ENCODE data around the gene VSTM4.

The VSTM4 gene

GRCh38 chr10:49050906-49051305, 64.4 kb downstream of the VSTM4 start:
- H3K27me3 ChIP-seq (ENCODE audit: control insufficient read depth, low read length), result no peaks in the 10 kb centered on the region

DNA sequence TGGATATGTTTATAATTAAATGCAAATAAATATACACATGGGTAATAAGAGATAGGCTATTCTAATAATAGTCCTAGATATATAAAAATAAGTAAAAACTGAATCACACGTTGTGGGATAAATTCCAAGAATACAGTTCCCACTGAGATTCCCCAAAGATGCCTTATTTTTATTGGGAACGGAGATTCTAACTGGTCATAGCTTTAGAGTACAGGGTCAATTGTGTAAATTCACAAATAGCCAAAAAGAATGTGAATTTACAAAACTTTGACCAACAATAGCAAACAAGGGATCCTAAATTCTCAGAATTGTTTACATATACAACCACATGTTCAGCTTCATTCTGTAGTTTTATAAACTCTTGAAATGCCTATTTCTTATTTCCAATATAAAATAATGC, 65.0 kb downstream of the VSTM4 start:
- Histone ChIP-seq H3K36me3 (ENCODE audit: control insufficient read depth, low read length) (no peaks in the 10 kb centered on the region), H3K4me1 (ENCODE audit: control insufficient read depth, low read length) (peaks cover 22% of the 10 kb centered on the region)

More at GRCh38 chr10:49050906-49051305, 64.4 kb downstream of the VSTM4 start:
- H3K9me2 ChIP-seq (replicated peaks; ENCODE audit: control insufficient read depth, low read length), result no peaks in the 10 kb centered on the region
- H3F3A ChIP-seq (ENCODE audit: control insufficient read depth, insufficient read depth), result no peaks in the 10 kb centered on the region
- H3K9me3 ChIP-seq (ENCODE audit: control insufficient read depth, insufficient read depth, low read length), result no peaks in the 10 kb centered on the region
- H3K4me2 ChIP-seq (ENCODE audit: low read length), result no peak overlapping the region
- peaks cover 22% of the 10 kb centered on the region for H3K4me1 ChIP-seq (ENCODE audit: control insufficient read depth, low read length)
- no peak overlapping the region for H3K4me3 ChIP-seq (ENCODE audit: low read length)
- TF ChIP-seq EZH2phosphoT487 (IDR thresholded peaks at IDR 0.05; ENCODE audit: borderline replicate concordance, low read length), result no peak
- TF ChIP-seq, protein P1, sequence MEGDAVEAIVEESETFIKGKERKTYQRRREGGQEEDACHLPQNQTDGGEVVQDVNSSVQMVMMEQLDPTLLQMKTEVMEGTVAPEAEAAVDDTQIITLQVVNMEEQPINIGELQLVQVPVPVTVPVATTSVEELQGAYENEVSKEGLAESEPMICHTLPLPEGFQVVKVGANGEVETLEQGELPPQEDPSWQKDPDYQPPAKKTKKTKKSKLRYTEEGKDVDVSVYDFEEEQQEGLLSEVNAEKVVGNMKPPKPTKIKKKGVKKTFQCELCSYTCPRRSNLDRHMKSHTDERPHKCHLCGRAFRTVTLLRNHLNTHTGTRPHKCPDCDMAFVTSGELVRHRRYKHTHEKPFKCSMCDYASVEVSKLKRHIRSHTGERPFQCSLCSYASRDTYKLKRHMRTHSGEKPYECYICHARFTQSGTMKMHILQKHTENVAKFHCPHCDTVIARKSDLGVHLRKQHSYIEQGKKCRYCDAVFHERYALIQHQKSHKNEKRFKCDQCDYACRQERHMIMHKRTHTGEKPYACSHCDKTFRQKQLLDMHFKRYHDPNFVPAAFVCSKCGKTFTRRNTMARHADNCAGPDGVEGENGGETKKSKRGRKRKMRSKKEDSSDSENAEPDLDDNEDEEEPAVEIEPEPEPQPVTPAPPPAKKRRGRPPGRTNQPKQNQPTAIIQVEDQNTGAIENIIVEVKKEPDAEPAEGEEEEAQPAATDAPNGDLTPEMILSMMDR (IDR thresholded peaks at IDR 0.05; ENCODE audit: low read depth, low read length, poor library complexity, severe bottlenecking), result no peak
- H3K36me3 ChIP-seq (ENCODE audit: control insufficient read depth, low read length), result no peaks in the 10 kb centered on the region
- H3K27ac ChIP-seq (ENCODE audit: low read depth, low read length), result no peak overlapping the region
- H4K20me1 ChIP-seq (ENCODE audit: control insufficient read depth, insufficient read depth, low read depth, low read length), result no peaks in the 10 kb centered on the region
- H3K79me2 ChIP-seq (ENCODE audit: control insufficient read depth, low read length), result no peaks in the 10 kb centered on the region

DNA sequence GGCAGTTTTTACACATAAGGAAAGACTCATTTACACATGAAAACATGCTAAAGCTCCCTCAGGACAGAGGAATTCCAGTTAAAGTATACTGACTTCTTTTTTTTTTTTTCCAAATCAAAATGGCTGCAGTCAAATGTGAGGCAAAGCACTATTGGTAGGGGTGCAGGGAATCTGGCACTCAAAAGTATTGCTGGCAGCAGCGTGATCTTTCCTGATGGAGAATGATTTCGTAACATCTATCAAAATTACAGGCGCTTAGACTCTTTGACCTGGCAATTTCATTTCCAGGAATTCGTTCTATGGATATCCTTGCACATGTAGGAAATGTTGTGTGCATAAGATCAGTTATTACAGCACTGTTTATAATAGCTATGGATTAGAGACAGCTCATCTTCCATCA, 65.7 kb downstream of the VSTM4 start:
- Histone ChIP-seq H3K27me3 (ENCODE audit: control insufficient read depth, low read length) (no peaks in the 10 kb centered on the region), H3K9me3 (ENCODE audit: control insufficient read depth, insufficient read depth, low read length) (no peaks in the 10 kb centered on the region), H3K4me3 (ENCODE audit: low read length) (no peak overlapping the region), H3K4me1 (ENCODE audit: control insufficient read depth, low read length) (peaks cover 22% of the 10 kb centered on the region), H3K79me2 (ENCODE audit: control insufficient read depth, low read length) (no peaks in the 10 kb centered on the region), H4K20me1 (ENCODE audit: control insufficient read depth, insufficient read depth, low read depth, low read length) (no peaks in the 10 kb centered on the region), H3K27ac (ENCODE audit: low read depth, low read length) (no peak overlapping the region), H3K9me2 (replicated peaks; ENCODE audit: control insufficient read depth, low read length) (no peaks in the 10 kb centered on the region), H3F3A (ENCODE audit: control insufficient read depth, insufficient read depth) (no peaks in the 10 kb centered on the region), H3K4me2 (ENCODE audit: low read length) (no peak overlapping the region), H3K36me3 (ENCODE audit: control insufficient read depth, low read length) (no peaks in the 10 kb centered on the region)
- no peak for TF ChIP-seq EZH2phosphoT487 (IDR thresholded peaks at IDR 0.05; ENCODE audit: borderline replicate concordance, low read length)
- TF ChIP-seq, protein P1 (IDR thresholded peaks at IDR 0.05; ENCODE audit: low read depth, low read length, poor library complexity, severe bottlenecking), result no peak

More for the DNA sequence above, 65.0 kb downstream of the VSTM4 start:
- Histone ChIP-seq H3K27me3 (ENCODE audit: control insufficient read depth, low read length) (no peaks in the 10 kb centered on the region), H3F3A (ENCODE audit: control insufficient read depth, insufficient read depth) (no peaks in the 10 kb centered on the region), H3K4me3 (ENCODE audit: low read length) (no peak overlapping the region), H3K9me2 (replicated peaks; ENCODE audit: control insufficient read depth, low read length) (no peaks in the 10 kb centered on the region), H3K79me2 (ENCODE audit: control insufficient read depth, low read length) (no peaks in the 10 kb centered on the region), H3K4me2 (ENCODE audit: low read length) (no peak overlapping the region), H4K20me1 (ENCODE audit: control insufficient read depth, insufficient read depth, low read depth, low read length) (no peaks in the 10 kb centered on the region), H3K27ac (ENCODE audit: low read depth, low read length) (no peak overlapping the region), H3K9me3 (ENCODE audit: control insufficient read depth, insufficient read depth, low read length) (no peaks in the 10 kb centered on the region)
- no peak for TF ChIP-seq EZH2phosphoT487 (IDR thresholded peaks at IDR 0.05; ENCODE audit: borderline replicate concordance, low read length)
- TF ChIP-seq, protein P1 (IDR thresholded peaks at IDR 0.05; ENCODE audit: low read depth, low read length, poor library complexity, severe bottlenecking), result no peak

Measured in DOHH2 (cell line).